ENCODE data around the gene GNAI2. TPM values are rescaled to one million over a fixed set of nuclear protein-coding genes. Genes with fewer than 3 reads are reported as not detected.

Gene GNAI2
- polyA plus RNA-seq, 1 donor (not counting 4 experiments of a cell fraction or from before 2014, with no cell fraction given) = 268 TPM

- FAIRE-seq = no peak
- dilution Hi-C loops (cut with MboI; ENCODE audit: extremely low pct_ligation_motif_present, low sequenced_read_pairs) = no loop called here
Measured at GRCh38 chr3:50202353-50203112, 33.5 kb upstream of the GNAI2 start.

DNA sequence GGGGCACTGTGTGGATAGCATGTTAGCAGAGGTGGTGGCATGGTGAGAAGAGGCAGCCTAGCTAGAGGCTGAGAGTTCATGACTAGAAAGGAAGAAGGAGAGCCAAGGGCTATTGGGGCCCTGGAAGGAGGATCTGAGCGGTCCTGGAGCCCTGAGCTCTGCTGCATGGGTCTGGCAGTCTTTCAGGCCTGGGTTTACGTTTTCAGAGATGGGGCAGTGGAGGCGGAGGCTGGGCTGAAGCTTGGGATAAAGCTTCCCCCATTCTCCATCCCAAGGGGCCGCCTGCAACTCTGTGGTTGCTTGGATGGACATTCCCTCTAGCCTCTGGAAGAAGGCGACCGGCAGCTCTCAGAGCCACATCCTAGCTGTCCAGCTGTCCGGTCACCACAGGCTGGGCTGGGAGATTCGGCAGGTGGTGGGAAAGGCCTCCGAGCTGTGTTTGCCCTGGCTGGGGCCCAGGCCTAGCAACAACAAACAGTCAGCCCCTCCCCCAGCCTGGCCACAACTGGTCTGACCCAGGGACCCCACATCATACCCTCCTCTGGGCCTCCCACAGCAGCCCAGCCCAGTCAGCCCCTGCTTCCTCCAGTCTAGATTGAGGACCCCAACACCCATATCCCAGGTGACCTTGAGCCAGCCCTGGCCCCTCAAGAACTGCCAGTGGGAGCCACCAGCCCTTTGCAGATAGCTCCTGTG, 32.7 kb upstream of the GNAI2 start:
- dilution Hi-C loops (cut with MboI; ENCODE audit: extremely low pct_ligation_motif_present, low sequenced_read_pairs) = no loop called here
- Histone ChIP-seq H3K27ac (ENCODE audit: control insufficient read depth, insufficient read depth, low read length) (no peak overlapping the region), H4K20me1 (ENCODE audit: control insufficient read depth, extremely low read depth, insufficient read depth, low read length) (no peaks in the 10 kb centered on the region), H3K9me3 (ENCODE audit: control insufficient read depth, low read depth, low read length) (no peaks in the 10 kb centered on the region), H3K27me3 (ENCODE audit: control insufficient read depth, extremely low read depth, insufficient read depth, low read length) (peaks cover 63% of the 10 kb centered on the region), H3K9ac (ENCODE audit: control insufficient read depth, extremely low read depth, insufficient read depth, low read length) (no peak overlapping the region), H3K4me2 (ENCODE audit: control insufficient read depth, extremely low read depth, insufficient read depth, low read depth, low read length) (no peak overlapping the region), H2AFZ (ENCODE audit: control insufficient read depth, low read length) (no peak overlapping the region), H3K79me2 (ENCODE audit: control insufficient read depth, insufficient read depth, low read length) (no peaks in the 10 kb centered on the region), H3K36me3 (ENCODE audit: control insufficient read depth in 2 of 2, extremely low read depth in 1 of 2, insufficient read depth in 2 of 2, low read length in 2 of 2) (no peaks in the 10 kb centered on the region), H3K9me1 (ENCODE audit: control insufficient read depth, extremely low read depth, insufficient read depth, low read length) (no peaks in the 10 kb centered on the region), H3K4me1 (ENCODE audit: control insufficient read depth, extremely low read depth, insufficient read depth, low read length) (peaks cover 9% of the 10 kb centered on the region), H3K4me3 (ENCODE audit: control insufficient read depth in 2 of 3, extremely low read depth in 1 of 3, insufficient read depth in 2 of 3, low read depth in 1 of 3, low read length in 3 of 3) (no peak overlapping the region)
- TF ChIP-seq CTCF (optimal IDR thresholded peaks at IDR 0.05 in 1 of 3, IDR thresholded peaks at IDR 0.05 in 1 of 3, conservative IDR thresholded peaks at IDR 0.05 in 1 of 3; ENCODE audit: extremely low read depth in 1 of 3, insufficient read depth in 2 of 3, low read length in 3 of 3) (no peak), EZH2 (IDR thresholded peaks at IDR 0.05; ENCODE audit: low read length) (no peak)
- FAIRE-seq (no peak), DNase-seq (ENCODE audit: low read depth, low spot score) (no peak)

More at GRCh38 chr3:50202353-50203112, 33.5 kb upstream of the GNAI2 start:
- Histone ChIP-seq H3K27me3 (ENCODE audit: control insufficient read depth, extremely low read depth, insufficient read depth, low read length) (peaks cover 63% of the 10 kb centered on the region), H3K79me2 (ENCODE audit: control insufficient read depth, insufficient read depth, low read length) (no peaks in the 10 kb centered on the region), H3K9me1 (ENCODE audit: control insufficient read depth, extremely low read depth, insufficient read depth, low read length) (no peaks in the 10 kb centered on the region), H3K36me3 (ENCODE audit: control insufficient read depth in 2 of 2, extremely low read depth in 1 of 2, insufficient read depth in 2 of 2, low read length in 2 of 2) (no peaks in the 10 kb centered on the region), H3K4me3 (ENCODE audit: control insufficient read depth in 2 of 3, extremely low read depth in 1 of 3, insufficient read depth in 2 of 3, low read depth in 1 of 3, low read length in 3 of 3) (no peak overlapping the region), H2AFZ (ENCODE audit: control insufficient read depth, low read length) (no peak overlapping the region), H3K4me1 (ENCODE audit: control insufficient read depth, extremely low read depth, insufficient read depth, low read length) (peaks cover 9% of the 10 kb centered on the region), H3K4me2 (ENCODE audit: control insufficient read depth, extremely low read depth, insufficient read depth, low read depth, low read length) (no peak overlapping the region), H3K9ac (ENCODE audit: control insufficient read depth, extremely low read depth, insufficient read depth, low read length) (no peak overlapping the region), H4K20me1 (ENCODE audit: control insufficient read depth, extremely low read depth, insufficient read depth, low read length) (no peaks in the 10 kb centered on the region), H3K9me3 (ENCODE audit: control insufficient read depth, low read depth, low read length) (no peaks in the 10 kb centered on the region), H3K27ac (ENCODE audit: control insufficient read depth, insufficient read depth, low read length) (no peak overlapping the region)
- DNase-seq (ENCODE audit: low read depth, low spot score) = no peak
- TF ChIP-seq CTCF (optimal IDR thresholded peaks at IDR 0.05 in 1 of 3, IDR thresholded peaks at IDR 0.05 in 1 of 3, conservative IDR thresholded peaks at IDR 0.05 in 1 of 3; ENCODE audit: extremely low read depth in 1 of 3, insufficient read depth in 2 of 3, low read length in 3 of 3) (no peak), EZH2 (IDR thresholded peaks at IDR 0.05; ENCODE audit: low read length) (no peak)
